OCI-LY7 (cell line): Measurements from ENCODE around the gene LZTS3.

Experiments used
- EZH2phosphoT487 ChIP-seq: fragments of 200-600 bp; sonication (generic); IDR thresholded peaks from 2 replicates; pipeline ENCODE4 v1.6.1; 2018; ENCODE audit warnings: low read depth, borderline replicate concordance, mild to moderate bottlenecking, mixed run types, antibody characterized with exemption, low read length, moderate library complexity, mixed read lengths
- TF ChIP-seq, protein P1 (sequence below): fragments of 200-600 bp; sonication (generic); conservative IDR thresholded peaks from 2 replicates; pipeline ENCODE4 v1.5.1; 2014; ENCODE audit warnings: mild to moderate bottlenecking, antibody characterized with exemption, low read length, moderate library complexity, mixed read lengths

DNA sequence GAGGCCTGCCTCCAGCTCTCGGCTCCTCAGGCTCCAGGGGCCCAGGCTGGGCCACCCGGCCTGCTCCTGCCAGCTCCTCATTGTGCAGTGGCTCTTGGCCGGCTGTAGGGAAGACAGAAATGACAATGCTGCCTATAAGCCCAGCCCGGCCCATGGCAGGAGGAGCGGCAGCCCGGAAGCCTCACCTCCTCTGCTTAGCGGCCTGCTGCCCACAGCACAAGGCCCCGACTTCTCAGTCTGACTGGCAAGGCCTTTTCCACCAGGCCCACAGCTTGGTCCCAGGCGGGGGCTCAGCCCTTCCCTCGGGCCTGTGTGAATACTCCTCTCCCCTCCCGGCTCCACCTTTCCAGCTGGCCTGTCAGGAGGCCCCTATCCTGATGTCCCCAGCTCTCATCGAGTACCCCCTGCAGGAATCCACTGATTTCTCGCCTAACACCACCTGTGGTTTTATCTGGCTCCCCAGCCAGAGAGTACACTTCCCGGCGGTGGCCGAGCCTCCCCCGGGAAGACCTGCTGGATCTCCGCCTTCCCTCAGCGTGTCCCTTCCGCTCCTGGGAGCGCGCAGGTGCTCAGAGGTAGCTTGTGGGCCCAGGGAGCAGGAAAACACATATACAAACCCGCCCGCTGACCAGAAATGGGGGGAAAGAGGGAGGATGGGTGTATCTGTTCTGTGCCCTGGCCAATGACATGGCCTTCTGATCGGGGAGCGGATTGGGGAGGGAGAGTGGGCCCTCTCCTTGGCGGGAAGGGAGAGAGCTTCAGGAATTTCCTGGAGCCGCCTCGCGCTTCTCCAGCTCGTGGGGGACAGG, 30.2 kb upstream of the LZTS3 start:
- TF ChIP-seq, protein P1, sequence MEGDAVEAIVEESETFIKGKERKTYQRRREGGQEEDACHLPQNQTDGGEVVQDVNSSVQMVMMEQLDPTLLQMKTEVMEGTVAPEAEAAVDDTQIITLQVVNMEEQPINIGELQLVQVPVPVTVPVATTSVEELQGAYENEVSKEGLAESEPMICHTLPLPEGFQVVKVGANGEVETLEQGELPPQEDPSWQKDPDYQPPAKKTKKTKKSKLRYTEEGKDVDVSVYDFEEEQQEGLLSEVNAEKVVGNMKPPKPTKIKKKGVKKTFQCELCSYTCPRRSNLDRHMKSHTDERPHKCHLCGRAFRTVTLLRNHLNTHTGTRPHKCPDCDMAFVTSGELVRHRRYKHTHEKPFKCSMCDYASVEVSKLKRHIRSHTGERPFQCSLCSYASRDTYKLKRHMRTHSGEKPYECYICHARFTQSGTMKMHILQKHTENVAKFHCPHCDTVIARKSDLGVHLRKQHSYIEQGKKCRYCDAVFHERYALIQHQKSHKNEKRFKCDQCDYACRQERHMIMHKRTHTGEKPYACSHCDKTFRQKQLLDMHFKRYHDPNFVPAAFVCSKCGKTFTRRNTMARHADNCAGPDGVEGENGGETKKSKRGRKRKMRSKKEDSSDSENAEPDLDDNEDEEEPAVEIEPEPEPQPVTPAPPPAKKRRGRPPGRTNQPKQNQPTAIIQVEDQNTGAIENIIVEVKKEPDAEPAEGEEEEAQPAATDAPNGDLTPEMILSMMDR: no peak
- no peak for TF ChIP-seq EZH2phosphoT487
